Measurements from ENCODE around the gene ACOT9.

DNA sequence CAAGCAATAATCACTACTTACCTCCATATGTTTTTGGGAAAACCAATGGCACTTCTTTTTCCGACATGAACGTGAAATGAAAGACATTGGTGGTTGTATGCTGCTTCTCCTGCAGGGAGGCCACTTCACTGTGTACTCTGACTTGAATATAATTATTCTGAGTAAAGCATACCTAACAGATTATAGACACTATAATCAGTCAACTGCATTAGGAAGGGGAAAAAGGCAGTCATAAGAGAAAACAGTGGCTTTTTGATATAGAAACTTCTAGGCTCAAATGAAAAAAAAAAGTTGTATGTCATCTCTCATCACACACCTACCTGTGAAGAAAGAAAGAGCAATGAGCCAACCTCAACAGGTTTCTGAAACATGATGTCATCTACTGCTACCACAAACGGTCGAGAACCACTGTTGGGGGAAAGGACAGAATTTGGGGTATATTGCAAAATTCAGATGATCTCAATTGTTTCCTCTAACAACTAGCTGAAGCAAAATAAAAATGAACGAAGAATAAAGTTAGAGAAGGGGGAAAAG is 38.3 kb downstream of the ACOT9 start:
- no peak for TF ChIP-seq POLR2A (IDR thresholded peaks at IDR 0.05; ENCODE audit: low read length)
- TF ChIP-seq GATA1 (IDR thresholded peaks at IDR 0.05; ENCODE audit: low read depth, low read length), result no peak

Data from erythroblast (primary cell).